Fibroblast of skin of left biceps (primary cell): ENCODE measurements around the gene KRTAP3-1.
"Not testable (repeated sequence)": the region's sequence is repeated elsewhere in the genome, so short reads cannot be mapped to it uniquely, and the experiment has no call there.

ENCODE experiments used
- DNase-seq, 2 experiments: peaks; one replicate each; pipeline ENCODE4 v3.0.0-alpha.2; 2013; ENCODE audit warnings: low read depth in 2 of 2

KRTAP3-1 gene

GRCh38 chr17:41008811-41009210 is at the start of gene KRTAP3-1:
KRTAP3-1 (minus strand) TSS chr17:41009128; CDS start chr17:41009074, 54 bp downstream.
- DNase-seq, result no peak

GRCh38 chr17:41057547-41057946 is 48.6 kb upstream of the KRTAP3-1 start:
- no peak for DNase-seq

- DNase-seq, result not testable (repeated sequence)
Observed at GRCh38 chr17:41055130-41055529, 46.2 kb upstream of the KRTAP3-1 start, which contains the start of gene KRTAP2-2. KRTAP2-2 (minus strand) TSS chr17:41055230; CDS start chr17:41055211, 19 bp downstream.

DNA sequence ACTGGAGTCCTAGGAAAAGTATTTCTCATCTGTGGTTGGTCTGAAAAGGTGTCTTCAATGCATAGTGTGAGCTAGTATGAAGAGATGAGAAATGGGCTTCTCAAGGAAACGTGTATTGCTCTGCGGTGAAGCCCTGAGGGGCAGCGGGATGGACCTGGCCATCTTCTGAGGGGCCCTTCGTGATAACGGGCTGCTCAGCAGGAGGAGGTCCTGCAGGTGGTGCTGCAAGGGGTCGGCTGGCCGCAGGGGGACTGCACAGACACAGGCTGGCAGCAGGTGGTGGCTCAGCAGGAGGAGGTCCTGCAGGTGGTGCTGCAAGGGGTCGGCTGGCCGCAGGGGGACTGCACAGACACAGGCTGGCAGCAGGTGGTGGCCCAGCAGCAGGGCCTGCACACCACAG is 45.6 kb upstream of the KRTAP3-1 start:
- DNase-seq, result not testable (repeated sequence)

DNA sequence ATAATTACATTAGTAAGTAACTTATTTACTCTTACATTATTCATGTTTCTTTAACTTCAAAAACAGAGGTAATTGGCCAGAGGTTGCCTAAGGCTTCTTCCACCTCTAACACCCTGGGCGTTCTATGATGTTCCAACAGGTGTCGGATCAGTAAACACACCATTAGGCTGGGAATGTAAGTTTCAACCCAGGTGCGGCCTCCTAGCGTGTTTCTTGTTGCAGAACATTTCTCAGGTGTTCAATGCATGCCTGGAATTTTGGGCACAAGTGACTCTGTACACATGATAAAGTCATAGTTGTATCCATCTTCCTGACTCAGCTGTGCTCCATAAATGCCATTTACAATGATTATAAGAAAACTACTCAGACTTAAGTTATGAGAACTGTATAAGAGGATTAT is 45.1 kb upstream of the KRTAP3-1 start:
- DNase-seq, result no peak

DNA sequence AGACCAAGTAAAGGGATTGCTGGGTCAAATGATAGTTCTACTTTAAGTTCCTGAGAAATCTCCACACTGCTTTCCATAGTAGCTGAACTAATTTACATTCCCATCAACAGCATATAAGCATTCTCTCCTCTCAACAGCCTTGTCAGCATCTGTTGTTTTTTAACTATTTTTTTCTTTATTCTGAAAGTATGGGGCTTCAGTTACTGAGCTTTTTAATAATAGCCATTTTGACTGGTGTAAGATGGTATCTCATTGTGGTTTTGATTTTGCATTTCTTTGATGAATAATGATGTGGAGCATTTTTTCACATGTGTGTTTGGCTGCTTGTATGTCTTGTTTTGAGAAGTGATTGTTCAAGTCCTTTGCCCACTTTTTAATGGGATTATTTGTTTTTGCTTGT is 43.6 kb upstream of the KRTAP3-1 start:
- DNase-seq, result peak; percentile 43 to 46

GRCh38 chr17:41049110-41049509 is 40.2 kb upstream of the KRTAP3-1 start:
- DNase-seq, result no peak

DNA sequence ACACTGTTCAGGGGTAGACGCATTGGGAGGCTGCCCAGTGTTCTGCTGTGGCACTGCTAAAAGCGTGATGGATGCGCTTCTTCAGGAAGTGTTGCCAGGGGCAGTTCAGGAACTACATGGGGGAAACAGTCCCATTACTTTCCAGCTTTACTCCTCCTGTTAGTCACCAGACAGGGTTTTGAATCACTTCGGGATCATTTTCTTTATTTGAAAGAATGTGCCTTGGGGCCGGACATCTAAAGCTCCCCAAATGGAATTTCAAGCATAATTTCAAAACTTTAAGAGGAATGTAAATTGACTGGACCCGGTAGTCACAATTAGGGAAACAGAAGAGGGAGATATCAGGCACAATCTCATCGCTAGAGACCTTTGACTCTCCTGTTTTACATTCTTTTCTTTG is 39.5 kb upstream of the KRTAP3-1 start:
- DNase-seq, result no peak

DNA sequence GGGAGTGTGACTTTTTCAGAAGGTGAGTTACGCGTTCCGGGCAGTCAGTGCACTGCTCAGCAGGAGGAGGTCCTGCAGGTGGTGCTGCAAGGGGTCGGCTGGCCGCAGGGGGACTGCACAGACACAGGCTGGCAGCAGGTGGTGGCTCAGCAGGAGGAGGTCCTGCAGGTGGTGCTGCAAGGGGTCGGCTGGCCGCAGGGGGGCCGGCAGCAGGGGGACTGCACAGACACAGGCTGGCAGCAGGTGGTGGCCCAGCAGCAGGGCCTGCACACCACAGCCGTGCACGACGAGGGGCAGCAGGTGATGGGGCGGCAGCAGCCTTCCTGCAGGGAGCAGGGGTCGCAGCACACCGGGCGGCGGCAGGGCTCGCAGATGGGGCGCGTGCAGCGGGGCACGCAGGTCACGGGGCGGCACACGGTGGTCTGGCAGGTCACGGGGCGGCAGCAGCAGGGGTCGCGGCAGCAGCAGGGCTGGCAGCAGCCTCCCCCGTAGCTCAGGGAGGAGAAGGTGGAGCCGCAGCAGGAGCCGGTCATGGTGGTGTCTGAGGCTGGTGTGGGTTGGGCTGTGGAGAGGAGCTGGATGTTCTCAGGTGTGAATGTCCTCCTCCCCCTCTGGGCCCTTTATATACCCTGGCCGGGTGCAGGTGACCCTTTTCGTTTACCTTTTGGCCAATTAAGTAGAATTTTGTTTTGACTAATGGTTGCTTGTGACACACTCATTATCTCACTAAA is 38.0 kb upstream of the KRTAP3-1 start, which contains the start of gene KRTAP2-1:
TSS of gene KRTAP2-1 (minus strand) at position 582 of the 731 bp plus-strand sequence. CDS start at position 533, 49 bp downstream.
- not testable (repeated sequence) for DNase-seq

GRCh38 chr17:41042953-41043352 is 34.0 kb upstream of the KRTAP3-1 start:
- DNase-seq, result no peak

GRCh38 chr17:41040783-41041571 is 32.0 kb upstream of the KRTAP3-1 start, which contains the start of gene KRTAP1-1:
KRTAP1-1 (minus strand) TSS chr17:41041450; CDS start chr17:41041397, 53 bp downstream.
- DNase-seq, result not testable (repeated sequence)

- DNase-seq, result no peak
Observed at GRCh38 chr17:41037853-41038350, 29.0 kb upstream of the KRTAP3-1 start.

GRCh38 chr17:41034346-41034935 is 25.5 kb upstream of the KRTAP3-1 start, which contains the start of gene KRTAP1-3:
KRTAP1-3 (minus strand) TSS chr17:41034874; CDS start chr17:41034821, 53 bp downstream.
- not testable (repeated sequence) for DNase-seq

GRCh38 chr17:41029633-41030245 is 20.8 kb upstream of the KRTAP3-1 start, which contains the start of gene KRTAP1-4:
KRTAP1-4 (minus strand) TSS chr17:41030195; CDS start chr17:41030078, 117 bp downstream.
- DNase-seq, result no peak

GRCh38 chr17:41026715-41027471 is 18.0 kb upstream of the KRTAP3-1 start, which contains the start of gene KRTAP1-5:
KRTAP1-5 (minus strand) TSS chr17:41027208; CDS start chr17:41027155, 53 bp downstream.
- DNase-seq, result peak; percentile 56 to 64

DNA sequence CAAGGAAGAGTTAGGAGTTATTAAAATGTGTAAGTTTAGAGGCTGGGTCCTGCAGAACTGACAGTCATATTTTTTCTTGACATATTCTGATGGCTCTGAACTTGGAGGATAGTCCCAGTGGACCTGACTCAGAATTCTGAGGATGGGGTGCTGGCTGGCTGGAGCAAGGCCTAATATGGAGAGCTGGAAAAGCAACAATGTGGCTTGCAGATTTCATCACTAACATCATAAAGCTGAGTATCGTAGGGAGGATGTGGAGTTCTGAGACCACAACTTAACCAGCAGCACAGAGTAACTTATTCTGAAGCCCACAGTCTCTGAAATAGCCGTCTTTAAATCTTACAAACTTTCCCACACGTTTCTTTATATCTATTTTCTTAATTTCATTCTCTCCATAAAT is 15.8 kb upstream of the KRTAP3-1 start:
- DNase-seq, result peak in 1 of 2 experiments; percentile 40

GRCh38 chr17:41020336-41020735 is 11.4 kb upstream of the KRTAP3-1 start:
- no peak for DNase-seq

DNA sequence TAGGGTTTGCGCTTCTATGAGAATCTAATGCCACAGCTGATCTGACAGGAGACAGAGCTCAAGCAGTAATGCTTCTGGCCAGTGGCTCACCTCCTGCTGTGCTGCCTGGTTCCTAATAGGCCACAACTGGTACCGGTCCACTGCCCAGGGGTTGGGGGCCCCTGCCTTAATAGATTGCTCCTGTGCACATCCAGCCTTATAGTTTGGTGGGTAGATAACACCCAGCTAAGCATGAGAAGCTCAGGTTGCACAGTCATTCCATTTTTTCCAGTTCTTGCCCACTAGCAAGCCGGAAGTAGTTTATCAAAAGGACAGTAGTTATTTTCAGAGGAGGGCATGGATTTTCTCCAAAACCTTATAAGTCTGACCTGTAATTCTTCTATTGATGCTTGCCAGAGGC is 10.5 kb upstream of the KRTAP3-1 start:
- DNase-seq, result no peak

- no peak for DNase-seq
Observed at GRCh38 chr17:41018541-41018940, 9.6 kb upstream of the KRTAP3-1 start.

DNA sequence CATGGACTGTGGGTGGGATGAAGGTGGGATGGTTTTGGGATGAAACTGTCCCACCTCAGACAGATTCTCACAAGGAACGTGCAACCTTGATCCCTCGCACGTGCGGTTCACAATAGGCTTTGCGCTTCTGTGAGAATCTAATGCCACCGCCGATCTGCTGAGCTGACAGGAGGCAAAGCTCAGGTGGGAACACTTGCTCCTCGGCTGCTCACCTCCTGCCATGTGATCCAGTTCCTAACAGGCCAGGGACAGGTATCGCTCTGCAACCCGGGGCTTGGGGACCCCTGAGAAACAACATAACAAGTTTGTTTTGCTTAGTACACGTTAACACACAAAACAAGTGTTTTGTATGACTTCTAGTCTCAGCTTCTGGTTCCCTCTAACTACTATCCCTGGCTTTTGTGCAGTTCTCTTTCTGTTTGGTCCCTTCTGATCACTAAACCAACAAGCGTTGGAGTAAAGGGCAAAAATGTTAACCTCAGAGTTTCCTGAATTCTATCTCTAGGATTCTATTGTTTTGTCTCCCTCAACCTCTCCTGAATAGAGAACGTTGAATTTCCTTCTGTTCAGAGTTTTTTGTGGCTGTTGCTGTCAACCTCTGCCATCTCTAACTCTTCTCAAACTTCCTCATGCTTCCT is 7.8 kb upstream of the KRTAP3-1 start:
- DNase-seq, result no peak
